H1 (cell line): ENCODE data around the gene PCBP4. TPM values are rescaled to one million over a fixed set of nuclear protein-coding genes. Genes with fewer than 3 reads are reported as not detected.
A peak's percentile ranks its signal among the peaks of the same experiment; 100 is the strongest.

Experiments
- CTCF ChIA-PET: fragments of 300-600 bp; sonication (Branson Sonifier 250); formaldehyde crosslinking; loops from one replicate; lab custom pipeline; 2021; ENCODE audit not compliant: partially characterized antibody; lab: Charles Lee
- POLR2A ChIA-PET: fragments of 300-600 bp; sonication (Branson Sonifier 250); formaldehyde crosslinking; loops from one replicate; lab custom pipeline; 2021; ENCODE audit warnings: inconsistent platforms; ENCODE audit not compliant: partially characterized antibody; lab: Charles Lee
- DNase-seq, 2 experiments: peaks; one replicate each; pipeline versions ENCODE4 v3.0.0 to v3.0.0-alpha.2; 2010 to 2022; ENCODE audit warnings: low spot score in 2 of 2, low read depth in 1 of 2, mixed read lengths in 1 of 2
- FAIRE-seq: peaks from 2 replicates; lab custom pipeline; 2011; peaks lifted over from hg19 to GRCh38; lab: Jason Lieb, UNC
- H2AFZ ChIP-seq: 2 replicates; pipeline ENCODE4 v1.8.1; 2012; ENCODE audit warnings: low read length, inconsistent platforms
- H2AK5ac ChIP-seq: 2 replicates; pipeline ENCODE4 v1.6.1; 2013; ENCODE audit warnings: low read depth, low read length
- H2BK120ac ChIP-seq: replicated peaks from 2 replicates; pipeline ENCODE3; 2013; ENCODE audit warnings: low read depth, low read length, inconsistent platforms
- H2BK12ac ChIP-seq: 2 replicates; pipeline ENCODE4 v1.6.1; 2013; ENCODE audit warnings: low read depth, low read length
- H2BK15ac ChIP-seq: 2 replicates; pipeline ENCODE4 v1.6.1; 2013; ENCODE audit warnings: low read length
- H2BK20ac ChIP-seq: 2 replicates; pipeline ENCODE4 v1.6.1; 2013; ENCODE audit warnings: low read length
- H2BK5ac ChIP-seq: 2 replicates; pipeline ENCODE4 v1.6.1; 2013; ENCODE audit warnings: low read depth, low read length
- H3K14ac ChIP-seq: 2 replicates; pipeline ENCODE4 v1.6.1; 2013; ENCODE audit warnings: inconsistent platforms; ENCODE audit not compliant: insufficient read length
- H3K18ac ChIP-seq: 2 replicates; pipeline ENCODE4 v1.6.1; 2013; ENCODE audit warnings: low read length; ENCODE audit errors: extremely low read depth
- H3K23ac ChIP-seq: 2 replicates; pipeline ENCODE4 v1.6.1; 2013; ENCODE audit warnings: inconsistent platforms; ENCODE audit not compliant: insufficient read length
- H3K23me2 ChIP-seq: 2 replicates; pipeline ENCODE4 v1.6.1; 2013; ENCODE audit warnings: low read depth, low read length
- H3K27ac ChIP-seq: 2 replicates; pipeline ENCODE4 v1.6.1; 2011; ENCODE audit warnings: low read depth, low read length, inconsistent platforms
- H3K27me3 ChIP-seq, 4 experiments: replicated peaks in 1 of 4; 1 replicate in 1 of 4; 2 replicates in 3 of 4; pipeline versions ENCODE4 v1.6.1 to v1.8.1; 2011 to 2013; ENCODE audit warnings: low read length in 3 of 4, mild to moderate bottlenecking in 3 of 4, inconsistent platforms in 2 of 4, mixed read lengths in 2 of 4, moderate library complexity in 1 of 4; ENCODE audit not compliant: control insufficient read depth in 3 of 4, insufficient read depth in 3 of 4; ENCODE audit errors: extremely low read depth in 1 of 4
- H3K36me3 ChIP-seq, 4 experiments: 2 replicates each; pipeline versions ENCODE4 v1.6.1 to v1.8.1; 2011 to 2013; ENCODE audit warnings: mild to moderate bottlenecking in 4 of 4, low read length in 3 of 4, moderate library complexity in 2 of 4, control low read depth in 1 of 4, inconsistent platforms in 1 of 4; ENCODE audit not compliant: insufficient read depth in 4 of 4, control insufficient read depth in 2 of 4
- H3K4ac ChIP-seq: replicated peaks from 2 replicates; pipeline ENCODE3; 2013; ENCODE audit warnings: low read length, low read depth, mixed read lengths, inconsistent platforms; ENCODE audit not compliant: insufficient read length
- H3K4me1 ChIP-seq, 4 experiments: replicated peaks in 1 of 4; 1 replicate in 1 of 4; 2 replicates in 3 of 4; pipeline versions ENCODE4 v1.6.1 to v1.8.1; 2011 to 2013; ENCODE audit warnings: low read length in 3 of 4, inconsistent platforms in 2 of 4, mixed read lengths in 1 of 4; ENCODE audit not compliant: insufficient read depth in 4 of 4, control insufficient read depth in 3 of 4
- H3K4me2 ChIP-seq, 2 experiments: 2 replicates each; pipeline versions ENCODE4 v1.6.1 to v1.8.1; 2011 to 2013; ENCODE audit warnings: low read depth in 2 of 2, low read length in 2 of 2, control low read depth in 1 of 2, inconsistent platforms in 1 of 2, mild to moderate bottlenecking in 1 of 2; ENCODE audit not compliant: insufficient read depth in 1 of 2
- H3K4me3 ChIP-seq, 4 experiments: fragments of 200-600, 300-600 bp in 1 of 4; sonication (generic), shearing (Covaris generic), sonication (Bioruptor Twin) in 1 of 4; 2 replicates each; pipeline versions ENCODE4 v1.5.1 to v1.8.1; 2011 to 2016; ENCODE audit warnings: low read length in 4 of 4, low read depth in 3 of 4, control low read depth in 2 of 4, inconsistent platforms in 2 of 4, mild to moderate bottlenecking in 2 of 4, mixed read lengths in 1 of 4, moderate library complexity in 1 of 4; ENCODE audit not compliant: insufficient read depth in 2 of 4; ENCODE audit errors: extremely low read depth in 1 of 4
- H3K56ac ChIP-seq: replicated peaks from 2 replicates; pipeline ENCODE3; 2013; ENCODE audit warnings: low read depth, mild to moderate bottlenecking, mixed read lengths, low read length, inconsistent platforms; ENCODE audit not compliant: insufficient read length
- H3K79me1 ChIP-seq: 2 replicates; pipeline ENCODE4 v1.6.1; 2013; ENCODE audit warnings: low read depth, low read length, control low read depth
- H3K79me2 ChIP-seq, 2 experiments: 2 replicates each; pipeline versions ENCODE4 v1.6.1 to v1.8.1; 2012 to 2013; ENCODE audit warnings: low read length in 2 of 2, mild to moderate bottlenecking in 2 of 2, inconsistent platforms in 1 of 2; ENCODE audit not compliant: insufficient read depth in 2 of 2, control insufficient read depth in 1 of 2
- H3K9ac ChIP-seq, 4 experiments: replicated peaks in 1 of 4; 1 replicate in 1 of 4; 2 replicates in 3 of 4; pipeline versions ENCODE4 v1.6.1 to v1.8.1; 2011 to 2013; ENCODE audit warnings: low read depth in 3 of 4, low read length in 3 of 4, control low read depth in 2 of 4, mild to moderate bottlenecking in 2 of 4, moderate library complexity in 2 of 4, inconsistent platforms in 1 of 4; ENCODE audit errors: extremely low read depth in 1 of 4
- H3K9me3 ChIP-seq, 2 experiments: 2 replicates each; pipeline versions ENCODE4 v1.6.1 to v1.8.1; 2012 to 2013; ENCODE audit warnings: mild to moderate bottlenecking in 2 of 2, moderate library complexity in 2 of 2, control low read depth in 1 of 2, inconsistent platforms in 1 of 2, low read depth in 1 of 2, low read length in 1 of 2, mixed read lengths in 1 of 2; ENCODE audit not compliant: insufficient read depth in 2 of 2
- H4K20me1 ChIP-seq, 2 experiments: replicated peaks in 1 of 2; 2 replicates each; pipeline versions ENCODE3 to v1.8.1; 2011 to 2013; ENCODE audit warnings: inconsistent platforms in 2 of 2, low read length in 2 of 2, mild to moderate bottlenecking in 1 of 2; ENCODE audit not compliant: insufficient read depth in 2 of 2, control insufficient read depth in 1 of 2
- H4K5ac ChIP-seq: 2 replicates; pipeline ENCODE4 v1.6.1; 2013; ENCODE audit warnings: low read length, low read depth, mixed read lengths, inconsistent platforms; ENCODE audit not compliant: insufficient read length
- H4K8ac ChIP-seq: 2 replicates; pipeline ENCODE4 v1.8.0; 2013; ENCODE audit warnings: mild to moderate bottlenecking, moderate library complexity, low read length, inconsistent platforms; ENCODE audit not compliant: insufficient read depth; ENCODE audit errors: extremely low read depth
- H4K91ac ChIP-seq: replicated peaks from 2 replicates; pipeline ENCODE3; 2013; ENCODE audit warnings: low read length, mixed read lengths, inconsistent platforms; ENCODE audit not compliant: insufficient read length
- POLR2A ChIP-seq, 2 experiments: IDR thresholded peaks; 1 replicate in 1 of 2; 2 replicates in 1 of 2; pipeline ENCODE4 v1.6.1; 2011; ENCODE audit warnings: low read depth in 2 of 2, low read length in 2 of 2, mild to moderate bottlenecking in 2 of 2; ENCODE audit errors: control extremely low read depth in 1 of 2
- POLR2AphosphoS5 ChIP-seq: IDR thresholded peaks from 2 replicates; pipeline ENCODE4 v1.6.1; 2011; ENCODE audit warnings: low read depth, low read length
- SP4 ChIP-seq: IDR thresholded peaks from 2 replicates; pipeline ENCODE4 v1.6.1; 2012; ENCODE audit warnings: low read length, inconsistent platforms
- TAF7 ChIP-seq: optimal IDR thresholded peaks from 2 replicates; pipeline ENCODE3; 2011; ENCODE audit warnings: low read depth, mild to moderate bottlenecking, inconsistent platforms, low read length, moderate library complexity, borderline replicate concordance
- WGBS, 2 experiments: shearing (Covaris generic) in 1 of 2; methylation state at CpG; one replicate each; pipeline versions ENCODE4 v1.1.6 to v1.1.7; 2013 to 2015; ENCODE audit warnings: low lambda C conversion rate in 2 of 2, mixed read lengths in 2 of 2, inconsistent platforms in 1 of 2, low coverage in 1 of 2, missing lambda C conversion rate in 1 of 2; ENCODE audit not compliant: insufficient replicate concordance in 2 of 2, insufficient coverage in 1 of 2, insufficient read length in 1 of 2; ENCODE audit errors: extremely low coverage in 1 of 2, missing lambda C conversion rate in 1 of 2; 5-methylcytosine and 5-hydroxymethylcytosine counted together
- polyA plus RNA-seq, 7 experiments: library from polyadenylated mRNA; depleted of rRNA in 3 of 7; stranded (reverse) in 5 of 7; unstranded in 2 of 7; fragments of >200 nt in 5 of 7; fragments of 200-250 nt in 2 of 7; gene quantifications; 1 replicate in 5 of 7; 2 replicates in 1 of 7; 4 replicates in 1 of 7; pipeline versions ENCODE4 v1.2.1 to v1.2.3, GENCODE V29; 2011 to 2013; ENCODE audit warnings: missing spikeins in 2 of 7, mixed read lengths in 2 of 7
- total RNA-seq: library from RNA; stranded (reverse); fragmentation: NEBNext Ultra II Directional; extraction: Animal tissue kit (Norgen Biotek cat#: 25700); gene quantifications from 2 replicates; pipeline ENCODE4 v1.2.1, GENCODE V29; 2021

The PCBP4 gene
- total and polyA plus RNA-seq, 2 of the 8 experiments (the other 6 are each of a cell fraction or from before 2014, with no cell fraction given), result 16.4 to 34.1 TPM

DNA sequence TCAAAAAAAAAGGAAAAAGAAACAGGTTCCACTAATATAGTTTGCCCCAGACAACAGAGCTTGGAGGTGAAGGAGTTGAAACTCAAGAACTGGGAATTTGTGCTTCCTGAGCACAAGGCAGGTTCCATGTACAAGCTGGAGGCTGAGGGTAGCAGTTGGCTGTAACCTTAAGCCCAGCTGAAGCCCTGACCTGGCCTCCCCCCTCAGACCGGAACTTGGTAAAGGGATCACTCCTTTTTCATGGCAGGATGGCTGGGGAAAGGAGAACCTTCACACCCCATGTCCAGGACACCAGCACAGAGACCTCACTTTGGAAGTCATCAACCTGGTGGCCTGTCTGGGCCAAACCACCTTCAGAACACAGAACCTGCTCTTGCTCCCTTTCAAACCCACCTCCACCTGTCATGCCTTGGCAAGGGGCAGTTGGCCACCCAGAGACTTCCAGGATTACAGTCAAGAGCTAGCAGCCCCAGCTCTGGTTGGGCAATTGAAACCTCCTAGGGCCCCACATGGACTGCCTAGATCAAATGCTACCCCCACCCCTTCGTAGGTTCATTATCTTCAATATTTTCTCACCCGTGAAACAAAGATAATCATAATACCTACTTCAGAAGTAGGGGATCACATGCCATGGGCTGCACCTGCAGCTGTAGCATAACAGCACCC, 24.9 kb upstream of the PCBP4 start:
- no peak overlapping the region for H3K56ac ChIP-seq
- TF ChIP-seq POLR2AphosphoS5, result peak; percentile 74
- no peak for TF ChIP-seq SP4
- peak in 1 of 2 experiments; percentile 83; a peak in 1 of 3 replicates for TF ChIP-seq POLR2A (IDR thresholded peaks at IDR 0.05; ENCODE audit: control extremely low read depth in 1 of 2, low read depth in 2 of 2, low read length in 2 of 2)
- TF ChIP-seq TAF7, result peak; percentile 52
- H4K5ac ChIP-seq, result no peak overlapping the region
- ChIA-PET CTCF (interaction anchor here (0.6 to 6.2 kb wide), 14 partner anchors 10 to 302 kb away, joined by 3 to 46 read pairs (median 4); partner anchors contain the start of genes ABHD14A, ABHD14B, ACY1 and PARP3), POLR2A (interaction anchor here (0.5 to 25.9 kb wide), 34 partner anchors 9 to 458 kb away, joined by 3 to 923 read pairs (median 4); partner anchors contain the start of genes ABHD14A, ABHD14B, ACY1 and DUSP7)
- no peak overlapping the region for H3K4ac ChIP-seq
- peaks cover 3 to 8% of the 10 kb centered on the region in 2 experiments for H4K20me1 ChIP-seq
- H3K79me2 ChIP-seq, result peaks cover 0 to 17% of the 10 kb centered on the region in 2 experiments; a peak in 3 of 4 replicates
- H3K4me1 ChIP-seq, result peaks cover 4 to 17% (median 7%) of the 10 kb centered on the region in 4 experiments; a peak in 5 of 7 replicates
- H3K27ac ChIP-seq, result 0 out of 2 replicates have a peak overlapping the region, but pooled peaks have one; percentile 19
- no peak overlapping the region for H3K4me2 ChIP-seq
- H2BK5ac ChIP-seq, result peak overlapping the region; percentile 63; the same call in 1 of the 2 replicates
- H3K14ac ChIP-seq, result no peak overlapping the region
- H3K36me3 ChIP-seq, result peaks cover 17 to 39% (median 28%) of the 10 kb centered on the region in 4 experiments
- no peaks in the 10 kb centered on the region for H3K9me3 ChIP-seq
- 84% methylated on average over 3 of the region's 3 CpGs; no CpG with 5 or more reads in 1 of the 2 experiments for WGBS, 2 experiments
- no peak overlapping the region for H2BK20ac ChIP-seq
- no peak overlapping the region for H3K4me3 ChIP-seq
- no peaks in the 10 kb centered on the region for H3K27me3 ChIP-seq
- 0 out of 2 replicates have a peak overlapping the region, but pooled peaks have one; percentile 13 for H2AK5ac ChIP-seq
- H3K9ac ChIP-seq, result no peak overlapping the region
- DNase-seq, result peak in 1 of 2 experiments; percentile 46
- H4K8ac ChIP-seq, result peak overlapping the region; percentile 3; the same call in 1 of the 2 replicates
- H2BK120ac ChIP-seq, result no peak overlapping the region
- FAIRE-seq, result no peak
- no peak overlapping the region for H2AFZ ChIP-seq
- no peak overlapping the region for H2BK12ac ChIP-seq
- H3K23me2 ChIP-seq, result peaks cover 5% of the 10 kb centered on the region; the same call in 1 of the 2 replicates
- H2BK15ac ChIP-seq, result no peak overlapping the region
- no peak overlapping the region for H3K23ac ChIP-seq
- no peak overlapping the region for H3K18ac ChIP-seq
- H3K79me1 ChIP-seq, result peaks cover 4% of the 10 kb centered on the region
- H4K91ac ChIP-seq, result no peak overlapping the region
